ENCODE results near the gene EIF4G3.

DNA sequence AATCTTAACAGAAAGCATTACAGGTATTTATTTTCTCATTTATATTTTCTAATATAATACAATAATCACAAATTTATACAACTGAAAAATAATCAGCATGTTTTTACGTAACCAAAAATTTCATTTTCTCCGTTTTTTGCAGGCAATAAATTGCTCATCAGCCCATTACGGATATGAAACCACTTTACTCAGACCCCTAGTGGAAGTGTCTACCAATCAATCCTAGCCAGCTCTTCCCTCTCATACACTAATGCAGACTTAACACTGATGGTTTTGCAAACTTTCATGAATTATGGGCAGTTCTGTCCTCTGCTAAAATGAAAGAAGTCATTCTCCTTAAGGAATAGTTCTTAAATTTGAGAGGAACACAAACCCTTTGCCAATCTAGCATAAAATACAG is 124.7 kb downstream of the EIF4G3 start:
- TF ChIP-seq POLR2A (IDR thresholded peaks at IDR 0.05; ENCODE audit: low read depth, low read length), result no peak
- TF ChIP-seq TCF7 (IDR thresholded peaks at IDR 0.05; ENCODE audit: borderline replicate concordance), result no peak
- TF ChIP-seq, protein P1, sequence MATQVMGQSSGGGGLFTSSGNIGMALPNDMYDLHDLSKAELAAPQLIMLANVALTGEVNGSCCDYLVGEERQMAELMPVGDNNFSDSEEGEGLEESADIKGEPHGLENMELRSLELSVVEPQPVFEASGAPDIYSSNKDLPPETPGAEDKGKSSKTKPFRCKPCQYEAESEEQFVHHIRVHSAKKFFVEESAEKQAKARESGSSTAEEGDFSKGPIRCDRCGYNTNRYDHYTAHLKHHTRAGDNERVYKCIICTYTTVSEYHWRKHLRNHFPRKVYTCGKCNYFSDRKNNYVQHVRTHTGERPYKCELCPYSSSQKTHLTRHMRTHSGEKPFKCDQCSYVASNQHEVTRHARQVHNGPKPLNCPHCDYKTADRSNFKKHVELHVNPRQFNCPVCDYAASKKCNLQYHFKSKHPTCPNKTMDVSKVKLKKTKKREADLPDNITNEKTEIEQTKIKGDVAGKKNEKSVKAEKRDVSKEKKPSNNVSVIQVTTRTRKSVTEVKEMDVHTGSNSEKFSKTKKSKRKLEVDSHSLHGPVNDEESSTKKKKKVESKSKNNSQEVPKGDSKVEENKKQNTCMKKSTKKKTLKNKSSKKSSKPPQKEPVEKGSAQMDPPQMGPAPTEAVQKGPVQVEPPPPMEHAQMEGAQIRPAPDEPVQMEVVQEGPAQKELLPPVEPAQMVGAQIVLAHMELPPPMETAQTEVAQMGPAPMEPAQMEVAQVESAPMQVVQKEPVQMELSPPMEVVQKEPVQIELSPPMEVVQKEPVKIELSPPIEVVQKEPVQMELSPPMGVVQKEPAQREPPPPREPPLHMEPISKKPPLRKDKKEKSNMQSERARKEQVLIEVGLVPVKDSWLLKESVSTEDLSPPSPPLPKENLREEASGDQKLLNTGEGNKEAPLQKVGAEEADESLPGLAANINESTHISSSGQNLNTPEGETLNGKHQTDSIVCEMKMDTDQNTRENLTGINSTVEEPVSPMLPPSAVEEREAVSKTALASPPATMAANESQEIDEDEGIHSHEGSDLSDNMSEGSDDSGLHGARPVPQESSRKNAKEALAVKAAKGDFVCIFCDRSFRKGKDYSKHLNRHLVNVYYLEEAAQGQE (IDR thresholded peaks at IDR 0.05; ENCODE audit: low read depth, low read length), result no peak
- no peak for TF ChIP-seq CBX3 (IDR thresholded peaks at IDR 0.05; ENCODE audit: borderline replicate concordance, low read depth)
- TF ChIP-seq ATF3 (IDR thresholded peaks at IDR 0.05; ENCODE audit: borderline replicate concordance, extremely low read depth, low read depth, low read length), result no peak
- TF ChIP-seq EP300 (IDR thresholded peaks at IDR 0.05; ENCODE audit: borderline replicate concordance in 1 of 2, control insufficient read depth in 1 of 2, low read depth in 2 of 2, low read length in 2 of 2), result no peak
- no peak for TF ChIP-seq SP1 (IDR thresholded peaks at IDR 0.05; ENCODE audit: low read depth, low read length)
- TF ChIP-seq TAF1 (IDR thresholded peaks at IDR 0.05; ENCODE audit: borderline replicate concordance, low read depth, low read length), result no peak
- TF ChIP-seq, protein P2, sequence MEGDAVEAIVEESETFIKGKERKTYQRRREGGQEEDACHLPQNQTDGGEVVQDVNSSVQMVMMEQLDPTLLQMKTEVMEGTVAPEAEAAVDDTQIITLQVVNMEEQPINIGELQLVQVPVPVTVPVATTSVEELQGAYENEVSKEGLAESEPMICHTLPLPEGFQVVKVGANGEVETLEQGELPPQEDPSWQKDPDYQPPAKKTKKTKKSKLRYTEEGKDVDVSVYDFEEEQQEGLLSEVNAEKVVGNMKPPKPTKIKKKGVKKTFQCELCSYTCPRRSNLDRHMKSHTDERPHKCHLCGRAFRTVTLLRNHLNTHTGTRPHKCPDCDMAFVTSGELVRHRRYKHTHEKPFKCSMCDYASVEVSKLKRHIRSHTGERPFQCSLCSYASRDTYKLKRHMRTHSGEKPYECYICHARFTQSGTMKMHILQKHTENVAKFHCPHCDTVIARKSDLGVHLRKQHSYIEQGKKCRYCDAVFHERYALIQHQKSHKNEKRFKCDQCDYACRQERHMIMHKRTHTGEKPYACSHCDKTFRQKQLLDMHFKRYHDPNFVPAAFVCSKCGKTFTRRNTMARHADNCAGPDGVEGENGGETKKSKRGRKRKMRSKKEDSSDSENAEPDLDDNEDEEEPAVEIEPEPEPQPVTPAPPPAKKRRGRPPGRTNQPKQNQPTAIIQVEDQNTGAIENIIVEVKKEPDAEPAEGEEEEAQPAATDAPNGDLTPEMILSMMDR (IDR thresholded peaks at IDR 0.05 in 2 of 3, conservative IDR thresholded peaks at IDR 0.05 in 1 of 3; ENCODE audit: control insufficient read depth in 2 of 3, extremely low read depth in 1 of 3, insufficient read depth in 1 of 3, low read depth in 3 of 3, low read length in 3 of 3), result no peak
- TF ChIP-seq GABPA (IDR thresholded peaks at IDR 0.05; ENCODE audit: low read depth), result no peak
- TF ChIP-seq, protein P3, sequence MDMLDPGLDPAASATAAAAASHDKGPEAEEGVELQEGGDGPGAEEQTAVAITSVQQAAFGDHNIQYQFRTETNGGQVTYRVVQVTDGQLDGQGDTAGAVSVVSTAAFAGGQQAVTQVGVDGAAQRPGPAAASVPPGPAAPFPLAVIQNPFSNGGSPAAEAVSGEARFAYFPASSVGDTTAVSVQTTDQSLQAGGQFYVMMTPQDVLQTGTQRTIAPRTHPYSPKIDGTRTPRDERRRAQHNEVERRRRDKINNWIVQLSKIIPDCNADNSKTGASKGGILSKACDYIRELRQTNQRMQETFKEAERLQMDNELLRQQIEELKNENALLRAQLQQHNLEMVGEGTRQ (IDR thresholded peaks at IDR 0.05; ENCODE audit: borderline replicate concordance, low read depth, low read length), result no peak

Data from GM12878 (cell line).